Ammon's horn (tissue), 1 donor: ENCODE data around the gene UBE2V1.

ENCODE experiments used
- DNase-seq: peaks from one replicate; pipeline ENCODE4 v3.0.0-alpha.2; 2016; ENCODE audit warnings: low spot score

The UBE2V1 gene

GRCh38 chr20:50062006-50062838 lies 50.7 kb downstream of the UBE2V1 start:
- DNase-seq = no peak

- no peak for DNase-seq
Measured at GRCh38 chr20:50061151-50062005, 51.6 kb downstream of the UBE2V1 start.

GRCh38 chr20:50058662-50059402 lies 54.1 kb downstream of the UBE2V1 start:
- no peak for DNase-seq

- no peak for DNase-seq
Measured at GRCh38 chr20:50057714-50058053, 55.3 kb downstream of the UBE2V1 start.

- no peak for DNase-seq
Measured at GRCh38 chr20:50056951-50057713, 55.8 kb downstream of the UBE2V1 start.

GRCh38 chr20:50056408-50056926 lies 56.5 kb downstream of the UBE2V1 start:
- no peak for DNase-seq

- no peak for DNase-seq
Measured at GRCh38 chr20:50055524-50056083, 57.3 kb downstream of the UBE2V1 start.

- DNase-seq = peak; percentile 84
Measured at GRCh38 chr20:50054626-50055511, 58.1 kb downstream of the UBE2V1 start.

GRCh38 chr20:50054231-50054547 lies 58.8 kb downstream of the UBE2V1 start:
- DNase-seq = no peak

- DNase-seq = no peak
Measured at GRCh38 chr20:50053362-50054230, 59.4 kb downstream of the UBE2V1 start.

GRCh38 chr20:50052550-50053361 lies 60.2 kb downstream of the UBE2V1 start:
- DNase-seq = no peak

GRCh38 chr20:50050660-50051308 lies 62.2 kb downstream of the UBE2V1 start:
- no peak for DNase-seq

- DNase-seq = no peak
Measured at GRCh38 chr20:50050214-50050613, 62.7 kb downstream of the UBE2V1 start.

- DNase-seq = no peak
Measured at GRCh38 chr20:50049442-50050026, 63.4 kb downstream of the UBE2V1 start.

- DNase-seq = no peak
Measured at GRCh38 chr20:50048420-50049166, 64.4 kb downstream of the UBE2V1 start.

GRCh38 chr20:50044353-50044960 lies 68.5 kb downstream of the UBE2V1 start:
- DNase-seq = no peak
